K562 (cell line): ENCODE results near the gene CAPZA1. TPM values are rescaled to one million over a fixed set of nuclear protein-coding genes. Genes with fewer than 3 reads are reported as not detected.
A peak's percentile ranks its signal among the peaks of the same experiment; 100 is the strongest.

Experiments
- ATAC-seq: fragments of 200-7000 bp; cut with Tn5 transposase; 3 replicates; pipeline ENCODE4 v1.9.1; 2020; ENCODE audit warnings: moderate library complexity
- BruUV-seq: library from RNA; stranded (reverse); fragments of 400-500 nt; replicated peaks from 2 replicates; lab custom pipeline; 2021; lab: Mats Ljungman, UMichigan
- CTCF ChIA-PET: fragments of 300-600 bp; formaldehyde crosslinking; extraction: SDS; loops from one replicate; lab custom pipeline; 2021; ENCODE audit warnings: low intra/inter-chr PET ratio; lab: Yijun Ruan, JAX
- POLR2A ChIA-PET: fragments of 300-600, 350-650 bp; sonication (Branson Sonifier 250); formaldehyde crosslinking; extraction: SDS; loops from one replicate; lab custom pipeline; 2021; ENCODE audit warnings: antibody characterized with exemption, inconsistent platforms; lab: Yijun Ruan, JAX
- DNase-seq, 4 experiments: peaks; one replicate each; pipeline versions ENCODE4 v3.0.0 to v3.0.0-alpha.2; 2011 to 2018; ENCODE audit warnings: low spot score in 3 of 4, mixed read lengths in 3 of 4; ENCODE audit errors: extremely low read depth in 1 of 4
- FAIRE-seq: peaks from 2 replicates; lab custom pipeline; 2011; peaks lifted over from hg19 to GRCh38; lab: Jason Lieb, UNC
- H2AFZ ChIP-seq: 2 replicates; pipeline ENCODE4 v1.6.0; 2011; ENCODE audit warnings: low read depth, low read length, control low read depth, inconsistent platforms
- H3K27ac ChIP-seq: fragments of 200-600 bp; 3 replicates; pipeline ENCODE4 v1.8.0; 2011; ENCODE audit warnings: low read depth, mild to moderate bottlenecking, control low read depth, inconsistent platforms, low read length, moderate library complexity, mixed read lengths; ENCODE audit errors: extremely low read depth
- H3K27me3 ChIP-seq, 2 experiments: fragments of 300-600 bp in 1 of 2; 2 replicates in 1 of 2; 3 replicates in 1 of 2; pipeline versions ENCODE4 v1.6.0 to v1.8.0; 2011; ENCODE audit warnings: inconsistent platforms in 2 of 2, low read length in 2 of 2, mild to moderate bottlenecking in 1 of 2, mixed read lengths in 1 of 2, moderate library complexity in 1 of 2; ENCODE audit not compliant: control insufficient read depth in 2 of 2, insufficient read depth in 2 of 2
- H3K36me3 ChIP-seq: fragments of 300-600 bp; 3 replicates; pipeline ENCODE4 v1.8.0; 2011; ENCODE audit warnings: mild to moderate bottlenecking, low read length, inconsistent platforms; ENCODE audit not compliant: control insufficient read depth, insufficient read depth
- H3K4me1 ChIP-seq, 2 experiments: fragments of 200-600 bp in 1 of 2; replicated peaks in 1 of 2; 2 replicates in 1 of 2; 3 replicates in 1 of 2; pipeline versions ENCODE4 v1.5.1 to v1.8.0; 2011; ENCODE audit warnings: inconsistent platforms in 2 of 2, low read length in 2 of 2, mild to moderate bottlenecking in 1 of 2, mixed read lengths in 1 of 2, moderate library complexity in 1 of 2; ENCODE audit not compliant: control insufficient read depth in 2 of 2, insufficient read depth in 2 of 2
- H3K4me2 ChIP-seq: 2 replicates; pipeline ENCODE4 v1.6.1; 2011; ENCODE audit warnings: low read length, control low read depth, inconsistent platforms, mixed read lengths; ENCODE audit not compliant: insufficient read depth
- H3K4me3 ChIP-seq: fragments of 200-600 bp; sonication (generic), shearing (Covaris generic); 2 replicates; pipeline ENCODE4 v1.5.1; 2016; ENCODE audit warnings: control low read depth, inconsistent platforms
- H3K79me2 ChIP-seq: fragments of 200-600 bp; 3 replicates; pipeline ENCODE4 v1.8.0; 2011; ENCODE audit warnings: low read length, inconsistent platforms; ENCODE audit not compliant: control insufficient read depth, insufficient read depth
- H3K9ac ChIP-seq, 2 experiments: 2 replicates each; pipeline versions ENCODE4 v1.6.0 to v1.6.1; 2011; ENCODE audit warnings: low read depth in 2 of 2, low read length in 2 of 2, control low read depth in 1 of 2, inconsistent platforms in 1 of 2, mild to moderate bottlenecking in 1 of 2, mixed read lengths in 1 of 2; ENCODE audit not compliant: insufficient read depth in 1 of 2
- H3K9me1 ChIP-seq: one replicate; pipeline ENCODE4 v1.6.0; 2011; ENCODE audit warnings: inconsistent platforms, mild to moderate bottlenecking, low read length, moderate library complexity; ENCODE audit not compliant: control insufficient read depth, insufficient read depth
- H3K9me3 ChIP-seq: replicated peaks from 2 replicates; pipeline ENCODE4 v1.5.1; 2011; ENCODE audit warnings: low read depth, low read length, inconsistent platforms; ENCODE audit not compliant: control insufficient read depth, insufficient read depth
- H4K20me1 ChIP-seq: replicated peaks from 2 replicates; pipeline ENCODE4 v1.6.1; 2011; ENCODE audit warnings: low read length, inconsistent platforms, mixed read lengths; ENCODE audit not compliant: control insufficient read depth, insufficient read depth
- BCOR ChIP-seq: fragments of 450-650 bp; IDR thresholded peaks from 2 replicates; pipeline ENCODE4 v1.6.1; 2016
- ESRRB ChIP-seq: fragments of 250-450 bp; sonication (Bioruptor Pico); IDR thresholded peaks from 2 replicates; pipeline ENCODE4 v1.5.0; 2020; ENCODE audit warnings: mild to moderate bottlenecking, moderate library complexity, borderline replicate concordance
- MYNN ChIP-seq, 2 experiments: sonication (generic); formaldehyde crosslinking in 1 of 2; IDR thresholded peaks; 2 replicates each; pipeline versions ENCODE4 v1.5.0 to v1.6.1; 2016 to 2020; ENCODE audit warnings: antibody characterized with exemption in 1 of 2, missing genetic modification reagents in 1 of 2
- PHF21A ChIP-seq: fragments of 450-650 bp; IDR thresholded peaks from 2 replicates; pipeline ENCODE4 v1.6.1; 2017; ENCODE audit warnings: low read depth, borderline replicate concordance
- ZNF766 ChIP-seq: fragments of 200-800 bp; sonication (Bioruptor generic); conservative IDR thresholded peaks from 2 replicates; pipeline ENCODE4 v1.6.1; 2016; ENCODE audit warnings: missing genetic modification characterization, missing compliant biosample characterization
- WGBS: fragments of 100-300 bp; shearing (Covaris generic); methylation state at CpG from one replicate; pipeline ENCODE4 v1.1.6; 2016; ENCODE audit warnings: low coverage, mixed read lengths; ENCODE audit not compliant: insufficient coverage; ENCODE audit errors: missing lambda C conversion rate; 5-methylcytosine and 5-hydroxymethylcytosine counted together
- in situ Hi-C: fragments of 300-500 bp; cut with MboI; formaldehyde crosslinking; loops from 4 replicates; pipeline ENCODE4 v1.15.0; 2018; ENCODE audit warnings: inconsistent platforms, mixed read lengths
- intact Hi-C: fragments of 100-400 bp; cut with micrococcal nuclease; formaldehyde crosslinking; loops from 2 replicates; pipeline ENCODE4 v1.14.2; 2022
- polyA plus RNA-seq, 8 experiments: library from polyadenylated mRNA; depleted of rRNA in 4 of 8; stranded (reverse) in 5 of 8; unstranded in 3 of 8; fragments of >200 nt; fragmentation: Nextera tagmentation in 2 of 8; fragmentation: Illumina TruSeq in 1 of 8; extraction: Ambion mirVana in 2 of 8; extraction: Trizol in 1 of 8; gene quantifications; 2 replicates each; pipeline versions ENCODE4 v1.2.1 to v1.2.3, GENCODE V29; 2011 to 2014; ENCODE audit warnings: inconsistent platforms in 1 of 8, missing spikeins in 1 of 8
- total RNA-seq, 7 experiments: library from RNA; depleted of rRNA in 6 of 7; stranded (reverse); fragments of >200 nt in 6 of 7; fragmentation: Illumina TruSeq in 2 of 7; extraction: Trizol in 2 of 7; gene quantifications; 2 replicates each; pipeline versions ENCODE4 v1.2.1 to v1.2.3, GENCODE V29; 2011 to 2021; ENCODE audit warnings: low replicate concordance in 1 of 7
- TF ChIP-seq, protein P1 (sequence below): fragments of 450-650 bp; IDR thresholded peaks from 2 replicates; pipeline ENCODE4 v1.7.1; 2018; ENCODE audit warnings: mild to moderate bottlenecking, low read depth; ENCODE audit not compliant: partially characterized antibody
- TF ChIP-seq, protein P2 (sequence below): fragments of 250-450 bp; sonication (Bioruptor Pico); IDR thresholded peaks from 2 replicates; pipeline ENCODE4 v1.5.1; 2021; ENCODE audit warnings: mild to moderate bottlenecking

CAPZA1 gene
- total and polyA plus RNA-seq, 9 of the 15 experiments (the other 6 are each of a cell fraction or from before 2014, with no cell fraction given), result 237 to 1,020 (median 306) TPM

- TF ChIP-seq, protein P1, sequence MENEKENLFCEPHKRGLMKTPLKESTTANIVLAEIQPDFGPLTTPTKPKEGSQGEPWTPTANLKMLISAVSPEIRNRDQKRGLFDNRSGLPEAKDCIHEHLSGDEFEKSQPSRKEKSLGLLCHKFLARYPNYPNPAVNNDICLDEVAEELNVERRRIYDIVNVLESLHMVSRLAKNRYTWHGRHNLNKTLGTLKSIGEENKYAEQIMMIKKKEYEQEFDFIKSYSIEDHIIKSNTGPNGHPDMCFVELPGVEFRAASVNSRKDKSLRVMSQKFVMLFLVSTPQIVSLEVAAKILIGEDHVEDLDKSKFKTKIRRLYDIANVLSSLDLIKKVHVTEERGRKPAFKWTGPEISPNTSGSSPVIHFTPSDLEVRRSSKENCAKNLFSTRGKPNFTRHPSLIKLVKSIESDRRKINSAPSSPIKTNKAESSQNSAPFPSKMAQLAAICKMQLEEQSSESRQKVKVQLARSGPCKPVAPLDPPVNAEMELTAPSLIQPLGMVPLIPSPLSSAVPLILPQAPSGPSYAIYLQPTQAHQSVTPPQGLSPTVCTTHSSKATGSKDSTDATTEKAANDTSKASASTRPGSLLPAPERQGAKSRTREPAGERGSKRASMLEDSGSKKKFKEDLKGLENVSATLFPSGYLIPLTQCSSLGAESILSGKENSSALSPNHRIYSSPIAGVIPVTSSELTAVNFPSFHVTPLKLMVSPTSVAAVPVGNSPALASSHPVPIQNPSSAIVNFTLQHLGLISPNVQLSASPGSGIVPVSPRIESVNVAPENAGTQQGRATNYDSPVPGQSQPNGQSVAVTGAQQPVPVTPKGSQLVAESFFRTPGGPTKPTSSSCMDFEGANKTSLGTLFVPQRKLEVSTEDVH, result no peak
- no peak for TF ChIP-seq ESRRB (CRISPR knock-in tag)
- 0 out of 2 replicates have a peak, but pooled peaks have one; percentile 7 for TF ChIP-seq BCOR
- TF ChIP-seq, protein P2, sequence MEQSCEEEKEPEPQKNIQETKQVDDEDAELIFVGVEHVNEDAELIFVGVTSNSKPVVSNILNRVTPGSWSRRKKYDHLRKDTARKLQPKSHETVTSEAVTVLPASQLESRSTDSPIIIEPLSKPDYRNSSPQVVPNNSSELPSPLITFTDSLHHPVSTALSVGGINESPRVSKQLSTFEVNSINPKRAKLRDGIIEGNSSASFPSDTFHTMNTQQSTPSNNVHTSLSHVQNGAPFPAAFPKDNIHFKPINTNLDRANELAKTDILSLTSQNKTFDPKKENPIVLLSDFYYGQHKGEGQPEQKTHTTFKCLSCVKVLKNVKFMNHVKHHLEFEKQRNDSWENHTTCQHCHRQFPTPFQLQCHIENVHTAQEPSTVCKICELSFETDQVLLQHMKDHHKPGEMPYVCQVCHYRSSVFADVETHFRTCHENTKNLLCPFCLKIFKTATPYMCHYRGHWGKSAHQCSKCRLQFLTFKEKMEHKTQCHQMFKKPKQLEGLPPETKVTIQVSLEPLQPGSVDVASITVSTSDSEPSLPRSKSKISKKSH (CRISPR knock-in tag), result no peak
These were observed 57.9 kb downstream of the CAPZA1 start (continued) for GRCh38 chr1:112677501-112677900.

DNA sequence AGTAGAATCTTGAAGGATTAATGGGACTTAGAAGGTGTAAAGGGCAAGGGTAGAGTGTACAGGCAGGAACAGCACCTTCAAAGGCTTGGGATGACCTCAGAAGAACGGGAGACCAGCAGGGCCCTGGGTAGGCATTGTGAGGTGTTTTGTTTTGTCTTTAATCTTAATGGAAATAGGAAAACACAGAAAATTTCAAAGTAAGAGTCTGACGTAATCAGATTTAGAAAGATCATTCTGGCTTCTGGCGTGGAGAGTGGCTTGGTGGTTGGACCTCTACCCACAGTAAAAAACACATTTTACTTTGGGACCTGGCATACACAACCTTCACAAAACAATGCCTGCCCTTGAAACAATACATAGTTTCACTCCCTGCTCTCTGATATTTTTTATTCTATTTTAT is 59.0 kb downstream of the CAPZA1 start:
- DNase-seq, result no peak
- no TSS peak for BruUV-seq
- no peak for ATAC-seq
- Histone ChIP-seq H3K79me2 (peaks cover 59% of the 10 kb centered on the region), H4K20me1 (no peaks in the 10 kb centered on the region), H3K9me1 (no peaks in the 10 kb centered on the region), H2AFZ (no peak overlapping the region), H3K4me2 (no peak overlapping the region), H3K9me3 (no peaks in the 10 kb centered on the region), H3K9ac (no peak overlapping the region), H3K27me3 (no peaks in the 10 kb centered on the region), H3K27ac (no peak overlapping the region), H3K4me1 (peaks cover 18 to 33% of the 10 kb centered on the region in 2 experiments), H3K4me3 (no peak overlapping the region), H3K36me3 (peaks cover 18% of the 10 kb centered on the region)
- in situ Hi-C loops (no loop called here), intact Hi-C loops (no loop called here)
- no peak for FAIRE-seq
- TF ChIP-seq ZNF766 (CRISPR knock-in tag) (0 out of 2 replicates have a peak, but pooled peaks have one; percentile 33), PHF21A (no peak), MYNN (IDR thresholded peaks at IDR 0.05) (peak; percentile 97), MYNN (CRISPR knock-in tag; IDR thresholded peaks at IDR 0.05) (no peak)
- WGBS, result 62% methylated on average over 3 of the region's 3 CpGs
- POLR2A ChIA-PET, result no interaction called here
- CTCF ChIA-PET, result no interaction called here
